Endothelial cell of umbilical vein (primary cell): Measurements from ENCODE around the gene DGKB.

Experiments used
- EZH2 ChIP-seq: IDR thresholded peaks from 2 replicates; pipeline ENCODE4 v1.6.1; 2012; ENCODE audit warnings: borderline replicate concordance, low read depth, mild to moderate bottlenecking, moderate library complexity, low read length, inconsistent platforms; ENCODE audit not compliant: severe bottlenecking
- FOS ChIP-seq: IDR thresholded peaks from 2 replicates; pipeline ENCODE4 v1.6.1; 2011; ENCODE audit warnings: mild to moderate bottlenecking, low read length, moderate library complexity, borderline replicate concordance; ENCODE audit not compliant: insufficient read depth
- MYC ChIP-seq: IDR thresholded peaks from one replicate; pipeline ENCODE4 v1.6.1; 2011; ENCODE audit warnings: mild to moderate bottlenecking, low read depth, low read length
- POLR2A ChIP-seq: IDR thresholded peaks from 2 replicates; pipeline ENCODE4 v1.6.1; 2012; ENCODE audit warnings: low read depth, mild to moderate bottlenecking, control low read depth, low read length
- POLR2AphosphoS5 ChIP-seq: IDR thresholded peaks from 2 replicates; pipeline ENCODE4 v1.6.1; 2012; ENCODE audit warnings: low read depth, mild to moderate bottlenecking, control low read depth, low read length, moderate library complexity; ENCODE audit not compliant: insufficient read depth
- TF ChIP-seq, protein P1 (sequence below), 2 donors: IDR thresholded peaks; 1 replicate in 1 of 2; 2 replicates in 1 of 2; pipeline ENCODE4 v1.5.1; 2011; ENCODE audit warnings: low read length in 2 of 2, mild to moderate bottlenecking in 2 of 2, moderate library complexity in 2 of 2, control low read depth in 1 of 2, inconsistent platforms in 1 of 2, low read depth in 1 of 2; ENCODE audit not compliant: insufficient read depth in 1 of 2; ENCODE audit errors: extremely low read depth in 1 of 2
- TF ChIP-seq, protein P2 (sequence below): IDR thresholded peaks from 2 replicates; pipeline ENCODE4 v1.6.1; 2011; ENCODE audit not compliant: insufficient read depth, insufficient read length

DNA sequence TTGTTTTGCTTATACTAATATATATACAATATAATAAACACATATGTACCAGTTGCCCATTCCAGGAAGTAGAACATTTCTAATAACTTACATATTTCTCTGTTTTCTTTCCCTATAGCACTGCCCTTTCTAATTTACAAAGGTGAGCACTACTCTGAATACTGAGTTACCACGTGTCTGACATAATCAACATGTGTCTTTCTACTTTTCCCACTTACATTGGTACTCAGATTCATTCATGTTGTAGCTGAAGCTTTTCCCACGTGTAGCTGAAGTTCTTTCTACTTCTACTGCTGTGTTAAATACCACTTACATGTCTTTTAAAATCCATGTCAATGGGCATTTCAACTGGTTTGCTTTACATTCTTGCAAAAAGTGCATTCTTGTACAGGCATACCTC lies 317.3 kb downstream of the DGKB start:
- TF ChIP-seq, protein P1, sequence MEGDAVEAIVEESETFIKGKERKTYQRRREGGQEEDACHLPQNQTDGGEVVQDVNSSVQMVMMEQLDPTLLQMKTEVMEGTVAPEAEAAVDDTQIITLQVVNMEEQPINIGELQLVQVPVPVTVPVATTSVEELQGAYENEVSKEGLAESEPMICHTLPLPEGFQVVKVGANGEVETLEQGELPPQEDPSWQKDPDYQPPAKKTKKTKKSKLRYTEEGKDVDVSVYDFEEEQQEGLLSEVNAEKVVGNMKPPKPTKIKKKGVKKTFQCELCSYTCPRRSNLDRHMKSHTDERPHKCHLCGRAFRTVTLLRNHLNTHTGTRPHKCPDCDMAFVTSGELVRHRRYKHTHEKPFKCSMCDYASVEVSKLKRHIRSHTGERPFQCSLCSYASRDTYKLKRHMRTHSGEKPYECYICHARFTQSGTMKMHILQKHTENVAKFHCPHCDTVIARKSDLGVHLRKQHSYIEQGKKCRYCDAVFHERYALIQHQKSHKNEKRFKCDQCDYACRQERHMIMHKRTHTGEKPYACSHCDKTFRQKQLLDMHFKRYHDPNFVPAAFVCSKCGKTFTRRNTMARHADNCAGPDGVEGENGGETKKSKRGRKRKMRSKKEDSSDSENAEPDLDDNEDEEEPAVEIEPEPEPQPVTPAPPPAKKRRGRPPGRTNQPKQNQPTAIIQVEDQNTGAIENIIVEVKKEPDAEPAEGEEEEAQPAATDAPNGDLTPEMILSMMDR (IDR thresholded peaks at IDR 0.05; ENCODE audit: extremely low read depth in 1 of 2, insufficient read depth in 1 of 2, low read depth in 1 of 2, low read length in 2 of 2) = no peak
- TF ChIP-seq POLR2A (no peak), EZH2 (no peak), MYC (no peak), POLR2AphosphoS5 (no peak), FOS (no peak)
- TF ChIP-seq, protein P2, sequence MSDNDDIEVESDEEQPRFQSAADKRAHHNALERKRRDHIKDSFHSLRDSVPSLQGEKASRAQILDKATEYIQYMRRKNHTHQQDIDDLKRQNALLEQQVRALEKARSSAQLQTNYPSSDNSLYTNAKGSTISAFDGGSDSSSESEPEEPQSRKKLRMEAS = no peak
